Mesothelial cell of epicardium (in vitro differentiated cells): ENCODE measurements around the gene PLAGL2. TPM values are rescaled to one million over a fixed set of nuclear protein-coding genes. Genes with fewer than 3 reads are reported as not detected.
"Not testable (repeated sequence)": the region's sequence is repeated elsewhere in the genome, so short reads cannot be mapped to it uniquely, and the experiment has no call there.

Experiments
- DNase-seq, 2 experiments: peaks; one replicate each; pipeline ENCODE4 v3.0.0; 2021; ENCODE audit warnings: low spot score in 2 of 2; ENCODE audit not compliant: unreplicated experiment in 2 of 2
- H3K27ac Mint-ChIP-seq: 2 replicates; pipeline ENCODE4 v1.8.0; 2021; ENCODE audit warnings: mixed read lengths
- H3K27me3 Mint-ChIP-seq: 2 replicates; pipeline ENCODE4 v1.8.0; 2021; ENCODE audit warnings: low read depth, mixed read lengths
- H3K36me3 Mint-ChIP-seq: 2 replicates; pipeline ENCODE4 v1.8.0; 2021; ENCODE audit warnings: mixed read lengths
- H3K4me1 Mint-ChIP-seq: 2 replicates; pipeline ENCODE4 v1.8.0; 2021; ENCODE audit warnings: mixed read lengths
- H3K4me3 Mint-ChIP-seq: 2 replicates; pipeline ENCODE4 v1.8.0; 2021; ENCODE audit warnings: mild to moderate bottlenecking, moderate library complexity, mixed read lengths
- H3K9me3 Mint-ChIP-seq: 2 replicates; pipeline ENCODE4 v1.8.0; 2021; ENCODE audit warnings: mixed read lengths
- CTCF ChIP-seq: fragments of 200-600 bp; sonication (generic); IDR thresholded peaks from one replicate; pipeline ENCODE4 v1.5.0; 2021; ENCODE audit warnings: antibody characterized with exemption; ENCODE audit not compliant: unreplicated experiment
- total RNA-seq: library from RNA; stranded (reverse); gene quantifications from 3 replicates; pipeline ENCODE4 v1.2.1, GENCODE V29; 2021

PLAGL2 gene
- total RNA-seq = 37.4 to 38.1 TPM (median 37.8 TPM) in 3 replicates

- Mint-ChIP-seq H3K4me1 (peaks cover 57% of the 10 kb centered on the region), H3K27me3 (no peaks in the 10 kb centered on the region), H3K36me3 (peaks cover 8% of the 10 kb centered on the region), H3K9me3 (no peaks in the 10 kb centered on the region), H3K27ac (peak within 1 kb of the TSS; percentile 91), H3K4me3 (peak within 1 kb of the TSS; percentile 96)
- peak; percentile 82 to 89 for DNase-seq
- TF ChIP-seq CTCF = no peak
These were observed at the start of gene PLAGL2, which contains the start of gene POFUT1 for GRCh38 chr20:32207626-32208498. Gene PLAGL2 (minus strand): TSS chr20:32207743. CDS start chr20:32202178, 5,565 bp downstream. Gene POFUT1 (plus strand): TSS chr20:32207880. CDS start chr20:32207942, 62 bp downstream.

- Mint-ChIP-seq H3K27ac (no peak overlapping the region), H3K4me1 (peaks cover 3% of the 10 kb centered on the region), H3K4me3 (no peak overlapping the region), H3K27me3 (peaks cover 7% of the 10 kb centered on the region), H3K36me3 (no peaks in the 10 kb centered on the region), H3K9me3 (peaks cover 3% of the 10 kb centered on the region)
- no peak for DNase-seq
- TF ChIP-seq CTCF = no peak
These were observed 44.6 kb upstream of the PLAGL2 start for GRCh38 chr20:32252189-32252588.

- H3K27ac Mint-ChIP-seq = no peak overlapping the region
- peaks cover 3% of the 10 kb centered on the region for H3K9me3 Mint-ChIP-seq
- DNase-seq = no peak
- H3K4me3 Mint-ChIP-seq = no peak overlapping the region
- peaks cover under 1% of the 10 kb centered on the region for H3K4me1 Mint-ChIP-seq
- H3K27me3 Mint-ChIP-seq = peaks cover 7% of the 10 kb centered on the region
- H3K36me3 Mint-ChIP-seq = no peaks in the 10 kb centered on the region
- no peak for TF ChIP-seq CTCF
These were observed 43.9 kb upstream of the PLAGL2 start for GRCh38 chr20:32251470-32251869.

GRCh38 chr20:32249030-32249738 lies 41.6 kb upstream of the PLAGL2 start:
- H3K9me3 Mint-ChIP-seq = peaks cover 3% of the 10 kb centered on the region
- H3K27me3 Mint-ChIP-seq = peaks cover 7% of the 10 kb centered on the region
- no peak overlapping the region for H3K4me3 Mint-ChIP-seq
- no peak overlapping the region for H3K27ac Mint-ChIP-seq
- no peak for TF ChIP-seq CTCF
- no peaks in the 10 kb centered on the region for H3K4me1 Mint-ChIP-seq
- H3K36me3 Mint-ChIP-seq = no peaks in the 10 kb centered on the region
- no peak for DNase-seq

- no peak overlapping the region for H3K4me3 Mint-ChIP-seq
- peaks cover 7% of the 10 kb centered on the region for H3K27me3 Mint-ChIP-seq
- DNase-seq = no peak
- no peak overlapping the region for H3K27ac Mint-ChIP-seq
- no peak for TF ChIP-seq CTCF
- H3K9me3 Mint-ChIP-seq = no peaks in the 10 kb centered on the region
- no peaks in the 10 kb centered on the region for H3K36me3 Mint-ChIP-seq
- no peaks in the 10 kb centered on the region for H3K4me1 Mint-ChIP-seq
These were observed 40.5 kb upstream of the PLAGL2 start for GRCh38 chr20:32248043-32248442.

- not testable (repeated sequence) for H3K4me1 Mint-ChIP-seq, H3K9me3 Mint-ChIP-seq, H3K4me3 Mint-ChIP-seq, H3K27me3 Mint-ChIP-seq, H3K27ac Mint-ChIP-seq, H3K36me3 Mint-ChIP-seq, DNase-seq
These were observed 38.7 kb upstream of the PLAGL2 start for GRCh38 chr20:32246208-32246607.
